ENCODE measurements around the gene TMC5.
"Not testable (repeated sequence)": the region's sequence is repeated elsewhere in the genome, so short reads cannot be mapped to it uniquely, and the experiment has no call there.

Gene TMC5

DNA sequence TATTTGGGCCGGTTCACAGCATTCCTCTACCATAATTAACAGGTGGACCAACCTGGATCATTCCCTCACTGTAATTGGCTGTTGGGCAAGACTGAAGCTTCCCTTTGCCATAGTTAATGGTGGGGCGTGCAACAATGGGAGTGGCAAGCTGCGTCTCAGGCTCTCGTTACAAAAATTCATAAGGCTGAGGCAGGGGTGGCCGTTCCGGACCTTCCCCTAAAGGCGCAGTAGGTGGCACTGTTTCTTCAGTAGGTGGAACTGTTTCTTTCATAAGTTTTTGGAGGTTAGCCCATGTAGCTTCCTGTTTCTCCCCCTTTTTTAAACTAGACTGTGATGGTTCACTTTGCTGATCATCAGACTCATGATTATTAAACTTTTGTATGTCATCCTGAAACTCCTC lies 17.0 kb upstream of the TMC5 start:
- no peak for DNase-seq (ENCODE audit: low spot score)

DNA sequence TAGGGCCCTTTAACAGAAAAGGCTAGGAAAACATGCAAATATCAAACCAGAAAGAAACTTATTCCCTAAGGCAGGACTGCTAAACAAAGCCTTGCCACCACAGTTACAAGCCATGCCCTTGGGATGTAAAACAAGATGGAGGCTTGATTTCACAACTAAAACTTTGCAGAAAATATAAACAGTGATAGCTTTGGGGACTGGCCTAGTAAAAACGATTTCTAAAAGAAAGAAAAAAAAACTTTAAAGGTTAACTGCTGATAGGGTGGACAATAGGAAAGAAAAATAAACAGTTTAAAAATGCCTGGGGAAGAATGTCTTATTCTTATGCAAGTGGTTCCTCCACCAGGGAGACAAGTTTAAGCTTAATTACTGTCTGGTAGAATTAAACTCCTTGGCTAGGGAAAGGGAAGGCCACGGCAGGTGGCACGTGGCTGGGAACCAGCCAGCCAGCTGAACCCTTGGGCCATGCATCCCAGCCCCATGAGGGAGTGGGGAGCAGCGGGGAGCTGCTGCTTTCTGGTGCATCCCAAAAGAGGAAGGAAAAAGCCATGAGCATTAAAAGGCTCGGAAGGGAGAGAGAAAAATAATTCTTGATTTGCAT lies 10.7 kb upstream of the TMC5 start:
- DNase-seq (ENCODE audit: low spot score) = no peak

DNA sequence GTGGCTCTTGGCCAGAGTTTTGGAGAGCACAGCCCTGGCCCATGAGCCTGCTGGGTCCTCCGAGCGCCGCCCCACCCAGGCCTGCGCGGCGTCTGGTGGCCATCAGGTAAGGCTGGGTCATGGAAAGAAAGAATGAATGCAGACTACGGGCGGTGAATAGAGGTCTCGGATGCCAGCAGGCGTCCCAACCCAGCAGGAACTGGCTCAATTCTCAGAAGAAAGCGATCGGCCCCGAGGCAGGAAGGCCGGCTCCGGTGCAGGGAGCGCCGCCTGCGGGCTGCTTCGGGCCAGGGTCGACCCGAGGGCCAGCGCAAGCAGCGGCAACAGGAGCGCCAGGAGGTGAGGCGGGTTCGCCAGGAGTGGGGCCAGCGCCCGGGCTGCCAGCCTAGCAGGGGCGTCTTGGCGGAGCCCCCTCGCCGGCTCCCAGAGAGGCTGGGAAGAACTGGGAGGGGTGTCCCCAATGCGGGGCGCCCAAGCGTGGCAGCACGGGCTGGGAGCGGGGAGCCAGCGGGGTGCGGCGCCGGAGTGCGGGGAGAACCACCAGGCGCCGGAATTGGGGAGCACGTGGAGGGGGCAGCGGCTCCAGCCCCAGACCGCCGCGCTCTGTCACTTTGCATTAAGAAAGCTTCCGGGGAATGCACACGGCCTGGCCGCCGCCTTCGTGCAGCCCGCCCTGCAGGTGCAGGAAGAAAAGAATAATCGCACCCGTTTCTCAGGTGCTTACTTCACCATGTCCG lies 7.1 kb upstream of the TMC5 start:
- no peak for DNase-seq (ENCODE audit: low spot score)

DNA sequence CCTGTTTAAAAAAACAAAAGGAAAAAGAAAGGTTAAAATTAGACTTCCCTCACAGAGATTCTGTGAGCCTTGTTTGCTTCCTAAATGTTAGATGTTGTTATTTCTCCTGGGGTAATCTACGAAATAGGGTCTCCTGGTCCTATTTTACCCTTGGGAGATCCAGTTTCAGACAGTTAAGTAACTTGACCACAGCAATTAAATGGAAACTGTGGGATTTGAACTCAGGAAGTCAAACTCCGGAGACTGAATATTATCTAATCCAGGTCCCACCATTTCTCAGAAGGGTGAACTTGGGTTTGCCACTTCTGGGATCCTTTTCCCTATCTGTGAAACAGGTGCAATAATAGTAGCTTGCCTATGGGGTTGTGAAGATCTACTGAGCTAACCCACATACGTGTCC lies 6.4 kb upstream of the TMC5 start:
- DNase-seq (ENCODE audit: low spot score) = no peak

DNA sequence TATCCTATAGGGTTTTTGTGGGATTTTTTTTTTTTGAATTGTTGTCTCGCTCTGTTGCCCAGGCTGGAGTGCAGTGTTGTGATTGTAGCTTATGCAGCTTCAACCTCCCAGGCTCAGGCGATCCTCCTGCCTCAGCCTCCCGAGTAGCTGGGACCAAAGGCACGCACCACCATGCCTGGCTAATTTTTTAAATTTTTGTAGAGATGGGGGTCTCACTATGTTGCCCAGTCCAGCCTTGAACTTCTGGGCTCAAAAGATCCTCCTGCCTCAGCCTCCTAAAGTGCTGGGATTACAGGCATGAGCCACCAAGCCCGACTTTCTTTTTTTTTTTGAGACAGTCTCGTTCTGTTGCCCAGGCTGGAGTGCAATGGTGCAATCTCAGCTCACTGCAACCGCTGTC lies 5.6 kb upstream of the TMC5 start:
- DNase-seq (ENCODE audit: low spot score) = not testable (repeated sequence)

DNA sequence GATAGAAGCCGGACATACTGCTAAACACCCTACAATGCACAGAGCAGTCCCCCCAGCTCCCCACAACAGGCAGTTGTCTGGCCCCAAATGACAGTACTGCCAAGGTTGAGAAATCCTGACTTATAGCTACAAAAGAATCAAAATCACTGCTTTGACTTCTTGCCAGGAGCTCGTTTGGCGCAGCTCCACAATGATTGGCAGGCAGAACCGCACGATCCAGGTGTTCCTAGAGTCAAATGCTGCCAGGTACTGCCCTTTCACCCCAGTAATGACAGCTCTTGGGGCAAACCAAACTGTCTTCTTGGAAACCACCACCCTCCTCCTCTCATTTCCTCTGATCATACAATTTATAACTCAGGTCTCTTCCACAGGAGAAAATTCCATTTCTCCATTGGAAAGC lies 2.2 kb upstream of the TMC5 start:
- DNase-seq (ENCODE audit: low spot score) = no peak

DNA sequence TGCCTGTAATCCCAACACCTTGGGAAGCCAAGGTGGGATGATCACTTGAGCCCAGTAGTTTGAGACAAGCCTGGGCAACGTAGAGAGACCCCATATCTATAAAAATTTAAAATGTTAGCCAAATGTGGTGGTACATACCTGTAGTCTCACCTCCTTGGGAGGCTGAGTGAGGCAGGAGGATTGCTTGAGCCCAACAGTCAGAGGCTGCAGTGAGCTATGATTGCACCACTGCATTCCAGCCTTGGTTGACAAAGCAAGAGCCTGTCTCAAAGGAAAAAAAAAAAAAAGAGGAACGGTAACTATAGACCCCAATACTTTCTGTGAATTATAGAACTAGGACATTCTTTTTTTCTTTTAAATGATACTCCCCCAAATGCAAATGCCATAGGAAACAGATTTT lies 1.8 kb upstream of the TMC5 start:
- DNase-seq (ENCODE audit: low spot score) = no peak

DNA sequence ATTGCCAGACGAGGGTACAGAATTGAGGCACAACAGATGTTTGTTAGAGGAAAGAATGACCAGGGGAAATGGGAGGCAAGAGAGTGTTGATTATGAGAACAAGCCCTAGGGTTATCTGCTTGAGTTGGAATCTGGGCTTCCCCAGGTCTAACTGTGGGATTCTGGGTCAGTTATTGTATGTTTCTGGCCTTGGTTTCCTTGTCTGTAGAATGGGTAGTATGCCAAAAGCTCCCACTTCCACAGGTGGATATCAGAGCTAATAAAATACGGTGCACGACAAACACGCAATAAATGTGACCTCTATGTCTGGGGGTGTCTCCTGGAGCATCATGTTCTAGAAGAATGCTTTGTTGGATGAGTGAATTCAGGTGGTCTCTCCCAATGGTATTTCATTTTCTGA lies 517 bp downstream of the TMC5 start:
- DNase-seq (ENCODE audit: low spot score) = no peak

DNA sequence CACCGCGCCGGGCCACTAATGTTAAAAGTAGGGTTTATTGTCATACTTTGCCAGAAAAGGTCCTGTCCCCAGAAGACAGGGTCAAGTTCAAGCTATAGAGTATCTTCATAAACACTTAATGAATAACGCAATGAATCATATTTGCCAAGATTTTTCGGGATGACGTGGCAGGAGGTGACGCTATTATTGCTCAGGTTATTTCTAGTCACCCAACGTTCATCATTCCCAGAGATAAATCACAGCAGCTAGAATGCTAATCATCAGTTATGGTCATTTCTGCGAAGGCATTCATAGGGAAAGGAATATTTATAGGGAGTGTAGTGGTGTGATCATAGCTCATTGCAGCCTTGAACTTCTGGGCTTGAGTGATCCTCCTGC lies 2.0 kb downstream of the TMC5 start:
- no peak for DNase-seq (ENCODE audit: low spot score)

DNA sequence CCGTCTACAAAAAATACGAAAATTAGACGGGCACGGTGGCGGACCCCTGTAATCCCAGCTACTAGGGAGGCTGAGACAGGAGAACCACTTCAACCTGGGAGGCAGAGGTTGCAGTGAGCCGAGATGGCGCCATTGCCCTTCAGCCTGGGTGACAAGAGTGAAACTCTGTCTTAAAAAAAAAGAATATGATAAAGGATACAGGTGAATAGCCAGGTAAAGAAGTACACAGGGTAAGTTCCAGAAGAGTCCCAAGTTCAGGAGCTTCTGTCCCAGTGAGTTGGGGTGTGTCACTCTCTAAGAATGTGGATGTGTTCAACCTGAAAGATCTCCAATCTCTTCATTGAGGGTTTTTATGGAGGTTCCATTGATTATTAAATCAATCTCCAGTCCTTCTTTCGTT lies 6.8 kb downstream of the TMC5 start:
- no peak for DNase-seq (ENCODE audit: low spot score)

DNA sequence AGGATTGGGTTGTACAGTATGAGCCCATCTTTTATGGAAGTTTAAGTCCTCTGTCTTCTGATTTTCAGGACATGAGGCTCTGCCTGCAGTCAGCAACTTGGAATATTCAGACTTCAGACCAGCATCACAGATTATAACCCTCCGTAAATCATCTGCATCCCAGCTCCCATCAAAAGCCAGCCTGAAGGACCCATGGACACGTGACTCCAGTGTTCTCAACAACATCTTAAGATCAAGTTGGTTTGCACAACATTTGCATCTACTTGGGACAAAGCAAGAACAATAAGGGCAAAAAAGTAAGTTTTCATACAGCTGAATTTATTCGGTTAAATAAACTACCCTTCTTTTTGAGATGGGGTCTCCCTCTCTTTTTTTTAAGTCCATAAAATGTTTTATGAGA lies 12.7 kb downstream of the TMC5 start:
- DNase-seq (ENCODE audit: low spot score) = no peak

DNA sequence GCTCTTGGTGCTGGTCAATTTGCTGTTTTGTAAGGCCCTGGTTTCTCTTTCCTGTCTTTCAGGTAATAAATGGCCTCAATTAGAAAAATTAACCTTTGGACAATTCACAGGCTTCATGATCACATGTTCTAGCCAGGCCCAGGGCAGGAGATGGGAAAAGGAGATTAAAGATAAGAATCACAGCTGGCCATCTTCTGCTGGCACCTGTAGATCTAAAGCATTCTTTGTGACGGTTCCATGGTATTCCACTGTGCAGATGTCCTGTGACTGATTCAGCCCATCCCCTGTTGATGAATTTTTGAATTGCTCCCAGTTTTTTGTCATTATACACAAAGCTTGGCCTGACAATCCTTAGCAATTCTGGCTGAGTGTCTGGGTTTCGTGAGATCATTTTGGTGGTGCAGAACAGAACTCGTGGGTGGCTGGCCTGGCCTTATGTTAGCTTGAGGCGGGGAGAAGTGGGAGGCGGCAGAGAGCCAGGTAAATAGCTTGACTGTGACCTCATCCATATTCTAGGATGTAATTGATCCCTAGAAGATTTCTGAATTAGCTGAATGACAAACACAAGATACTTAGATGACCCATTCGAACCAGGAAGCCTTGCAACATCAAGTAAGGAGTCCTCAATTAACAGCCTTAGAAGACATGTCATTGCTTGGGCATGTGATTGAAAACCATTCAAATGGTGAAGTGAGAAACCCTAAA lies 14.1 kb downstream of the TMC5 start:
- DNase-seq (ENCODE audit: low spot score) = no peak

DNA sequence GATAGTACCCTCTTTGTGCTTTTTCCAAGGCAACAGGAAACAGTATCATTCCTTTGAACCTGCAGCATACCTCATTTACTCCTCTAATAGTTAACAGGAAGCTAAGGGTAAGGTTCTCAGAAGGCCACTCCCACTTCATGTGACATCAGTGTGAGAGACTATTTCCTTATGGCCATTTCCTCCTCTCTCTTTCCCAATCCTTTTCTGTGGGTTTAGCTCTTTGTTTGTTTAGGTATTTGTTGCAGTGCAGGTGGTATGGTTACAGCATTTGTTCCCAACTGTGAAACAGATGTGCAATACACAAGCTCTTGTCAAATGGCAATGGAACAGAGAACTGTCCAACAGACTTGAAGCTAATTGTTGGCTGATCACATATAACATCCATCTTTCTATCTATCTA lies 14.7 kb downstream of the TMC5 start:
- DNase-seq (ENCODE audit: low spot score) = no peak

DNA sequence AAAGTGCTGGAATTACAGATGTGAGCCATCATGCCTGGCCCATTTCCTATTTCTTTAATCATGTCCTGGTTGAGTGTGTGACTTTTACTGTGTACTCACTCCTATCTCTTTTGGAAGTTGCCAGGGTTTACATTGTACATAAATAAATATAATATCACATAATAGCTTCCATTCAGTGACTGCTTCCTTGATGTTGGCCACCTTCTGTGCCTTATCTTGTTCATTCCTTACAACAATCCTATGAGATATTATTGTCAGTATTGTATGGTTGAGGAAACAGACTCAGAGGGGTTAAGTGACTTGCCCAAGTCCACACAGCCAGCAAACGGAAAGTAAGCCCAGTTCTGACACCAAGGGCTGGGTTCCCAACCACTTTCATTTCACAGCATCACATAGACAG lies 16.9 kb downstream of the TMC5 start:
- no peak for DNase-seq (ENCODE audit: low spot score)

DNA sequence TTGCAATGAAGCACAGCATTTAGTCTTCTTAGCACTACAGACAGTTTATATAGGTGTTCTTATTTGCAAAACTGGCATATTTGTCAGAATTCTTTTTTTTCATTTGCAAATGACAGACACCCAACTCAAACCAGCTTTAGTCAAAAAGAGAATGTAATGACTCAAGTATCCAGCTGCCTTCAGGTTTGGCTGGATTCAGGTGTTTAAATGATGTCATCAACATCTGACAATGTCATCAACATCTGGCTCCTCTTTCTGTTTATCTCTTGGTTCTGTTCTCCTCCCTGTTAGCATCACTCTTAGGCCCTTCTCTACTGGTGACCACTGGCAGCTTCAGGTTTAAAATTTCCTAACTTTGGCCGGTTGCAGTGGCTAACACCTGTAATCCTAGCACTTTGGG lies 18.9 kb downstream of the TMC5 start:
- no peak for DNase-seq (ENCODE audit: low spot score)

DNA sequence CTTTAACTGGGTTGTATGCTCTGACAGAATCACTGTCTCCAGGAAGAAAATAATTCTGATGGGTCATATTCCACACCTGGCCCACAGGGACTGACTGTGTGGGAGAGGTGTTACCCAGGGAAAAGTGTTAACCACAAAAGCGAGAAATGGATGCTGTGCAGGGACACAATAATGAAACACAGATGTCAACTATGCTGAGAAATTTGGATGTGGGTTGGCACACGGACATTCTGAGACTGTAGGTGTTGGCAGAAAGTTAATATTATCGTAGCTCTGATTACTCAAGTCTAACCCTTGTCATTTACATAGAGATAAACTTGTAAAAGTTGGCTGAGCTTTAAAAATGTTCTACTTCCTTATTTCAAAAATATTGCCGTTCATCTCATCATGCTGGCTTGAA lies 19.6 kb downstream of the TMC5 start:
- no peak for DNase-seq (ENCODE audit: low spot score)

DNA sequence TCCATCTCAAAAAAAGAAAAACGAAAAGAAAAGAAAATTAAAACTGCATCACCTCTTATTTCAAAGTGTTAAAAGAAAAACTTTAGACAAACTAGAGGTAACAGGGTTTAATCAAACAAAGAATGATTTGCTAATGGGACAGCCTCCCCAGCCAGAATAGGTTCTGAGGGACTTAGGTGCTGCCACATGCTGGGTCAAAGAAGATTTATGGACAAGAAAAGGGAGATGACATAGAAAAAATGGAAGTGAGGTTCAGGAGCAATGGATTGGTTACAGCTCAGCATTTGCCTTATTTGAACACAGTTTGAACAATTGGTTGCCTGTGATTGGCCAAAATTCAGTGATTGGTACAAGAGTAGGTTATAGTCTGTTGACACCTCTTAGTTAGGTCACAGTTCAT lies 21.1 kb downstream of the TMC5 start:
- DNase-seq (ENCODE audit: low spot score) = no peak

DNA sequence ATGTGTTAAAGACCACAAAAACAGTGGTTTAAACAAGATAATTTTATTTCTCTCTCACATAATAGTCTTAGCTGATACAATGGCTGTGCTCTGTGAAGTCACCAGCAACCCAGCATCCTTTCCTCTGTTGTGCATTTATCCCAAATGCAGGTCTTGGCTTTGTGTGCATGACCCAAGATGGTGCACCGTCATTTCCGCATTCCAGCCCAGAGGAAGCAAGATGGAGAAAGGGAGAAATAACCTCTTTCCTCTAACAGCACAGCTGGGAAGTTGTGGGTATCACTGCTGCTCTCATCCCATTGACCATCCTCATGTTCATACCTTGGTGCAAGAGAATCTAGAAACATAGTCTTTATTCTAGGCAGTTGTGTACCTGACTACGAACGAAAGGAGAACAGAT lies 21.8 kb downstream of the TMC5 start:
- DNase-seq (ENCODE audit: low spot score) = no peak

DNA sequence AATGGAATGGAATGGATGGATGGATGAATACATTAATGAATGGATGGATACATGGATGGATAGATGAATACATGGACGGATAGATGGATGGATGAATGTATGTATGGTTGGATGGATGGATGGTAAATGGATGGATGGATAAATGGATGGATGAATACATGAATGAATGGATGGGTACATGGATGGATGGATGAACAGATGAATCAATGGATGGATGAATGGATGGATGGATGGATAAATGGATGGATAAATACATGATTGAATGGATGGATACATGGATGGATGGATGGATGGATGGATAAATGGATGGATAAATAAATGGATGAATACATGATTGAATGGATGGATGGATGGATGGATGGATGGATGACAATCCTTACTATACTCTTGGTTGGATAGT lies 26.0 kb downstream of the TMC5 start:
- DNase-seq (ENCODE audit: low spot score) = no peak

DNA sequence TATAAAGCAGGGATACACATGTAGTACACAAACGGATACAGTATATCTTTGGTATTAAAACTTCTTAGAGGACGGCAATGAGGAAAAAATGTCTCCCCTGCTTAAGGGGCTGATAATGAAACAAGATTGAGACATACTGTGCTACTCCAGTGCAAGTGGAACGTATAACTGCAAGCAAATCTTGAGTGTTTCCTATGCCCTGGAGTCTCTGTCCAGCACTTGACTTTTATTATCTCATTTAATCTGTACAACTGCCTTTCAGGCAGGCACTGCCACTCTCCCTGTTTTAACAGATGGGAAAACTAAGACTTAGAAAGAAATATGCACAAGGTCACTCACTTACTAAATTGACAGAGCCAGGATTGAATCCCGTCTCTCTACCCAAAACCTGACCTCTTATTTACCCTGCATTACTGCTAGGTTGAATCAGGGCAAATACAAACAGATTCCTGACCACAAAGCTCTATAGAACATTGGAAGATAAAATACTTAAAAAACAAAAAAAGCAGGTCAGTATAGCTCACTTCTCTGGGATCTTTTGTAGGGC lies 28.7 kb downstream of the TMC5 start:
- no peak for DNase-seq (ENCODE audit: low spot score)

DNA sequence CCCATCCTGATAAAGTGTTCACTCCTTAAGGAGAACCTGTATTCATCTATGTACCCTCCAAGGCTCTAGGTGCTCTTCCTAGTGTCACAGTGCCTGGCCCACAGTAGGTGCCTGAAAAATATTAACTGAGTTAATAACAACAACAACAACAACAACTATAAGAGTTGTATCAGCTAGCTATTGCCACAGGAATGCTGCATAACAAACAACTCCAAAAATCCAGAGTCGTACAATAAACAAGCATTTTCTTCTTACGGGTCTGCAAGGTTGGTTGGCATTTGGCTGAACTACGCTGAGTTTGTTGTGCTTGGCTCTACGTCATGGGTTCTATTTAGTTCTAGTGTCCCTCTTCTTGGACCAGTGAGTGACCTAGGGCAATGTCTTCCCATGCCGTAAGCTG lies 29.2 kb downstream of the TMC5 start:
- DNase-seq (ENCODE audit: low spot score) = no peak

DNA sequence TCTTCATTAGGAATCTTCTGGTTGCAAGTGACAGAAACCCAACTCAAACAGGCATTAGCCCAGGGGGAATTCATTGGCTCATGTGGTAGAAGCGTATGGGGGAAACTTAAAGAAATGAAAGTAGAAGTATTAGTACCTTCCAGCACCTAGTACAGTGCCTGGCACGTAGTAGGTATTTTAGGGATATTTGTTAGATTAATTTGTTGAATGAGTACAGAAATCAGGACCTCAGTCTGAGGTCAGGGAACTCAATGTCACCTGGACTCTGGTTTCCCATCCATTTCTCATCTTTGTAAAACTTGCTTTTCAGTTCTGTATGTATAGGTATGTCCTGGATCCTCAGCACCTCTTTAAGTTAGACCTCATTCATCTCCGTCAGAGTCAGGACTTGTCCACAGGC lies 32.5 kb downstream of the TMC5 start:
- DNase-seq (ENCODE audit: low spot score) = no peak

DNA sequence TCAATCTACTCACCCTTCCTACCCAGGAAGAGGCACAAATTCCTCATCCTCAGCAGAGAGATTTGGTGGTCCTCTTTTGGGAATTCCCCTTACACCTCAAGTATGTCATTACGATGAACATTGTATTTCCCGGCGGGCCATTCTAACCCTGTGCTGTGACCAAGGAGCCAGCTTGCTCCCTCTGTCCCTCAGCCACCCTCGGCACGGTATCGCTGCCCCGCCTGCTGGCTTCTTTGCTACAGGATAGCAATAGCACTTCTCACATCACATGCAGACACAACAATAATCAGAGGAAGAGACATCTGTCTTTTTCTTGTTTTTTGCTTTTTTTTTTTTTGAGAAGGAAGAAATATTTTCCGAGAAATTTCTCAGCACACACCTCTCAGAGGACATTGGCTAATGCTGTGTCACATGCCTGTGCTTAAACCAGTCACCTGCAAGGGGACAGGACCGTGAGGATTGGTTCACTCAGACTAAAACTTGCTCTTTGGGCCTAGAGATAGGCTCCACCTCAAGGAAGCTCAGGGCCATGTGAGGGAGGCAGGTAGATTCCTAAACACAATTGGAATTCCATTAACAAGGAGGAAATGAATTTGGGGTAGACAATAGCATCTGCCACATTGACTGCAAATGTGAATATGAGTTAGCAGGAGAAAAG lies 41.2 kb downstream of the TMC5 start:
- no peak for DNase-seq (ENCODE audit: low spot score)
